Caco-2 (cell line): ENCODE results near the gene CD300A. TPM values are rescaled to one million over a fixed set of nuclear protein-coding genes. Genes with fewer than 3 reads are reported as not detected.

ENCODE experiments used
- Bru-seq: library from RNA; stranded (reverse); fragments of 400-500 nt; gene quantifications from one replicate; lab custom pipeline; 2021; lab: Mats Ljungman, UMichigan
- BruChase-seq, 2 experiments: library from RNA; stranded (reverse); fragments of 400-500 nt; gene quantifications; one replicate each; lab custom pipeline; 2021; lab: Mats Ljungman, UMichigan
- BruUV-seq: library from RNA; stranded (reverse); fragments of 400-500 nt; replicated peaks from 2 replicates; lab custom pipeline; 2021; lab: Mats Ljungman, UMichigan
- CTCF ChIA-PET: fragments of 300-600 bp; sonication (Branson Sonifier 250); formaldehyde crosslinking; loops from one replicate; lab custom pipeline; 2022; ENCODE audit warnings: antibody characterized with exemption; lab: Charles Lee
- POLR2A ChIA-PET: fragments of 300-600 bp; sonication (Branson Sonifier 250); formaldehyde crosslinking; loops from one replicate; lab custom pipeline; 2022; ENCODE audit warnings: antibody characterized with exemption; lab: Charles Lee
- DNase-seq, 2 experiments: peaks; one replicate each; pipeline versions ENCODE4 v3.0.0 to v3.0.0-alpha.2; 2020 to 2022
- H3K27me3 ChIP-seq: replicated peaks from 2 replicates; pipeline ENCODE4 v1.6.0; 2011; ENCODE audit warnings: low read length; ENCODE audit not compliant: control insufficient read depth, insufficient read depth
- H3K36me3 ChIP-seq: 2 replicates; pipeline ENCODE4 v1.5.1; 2011; ENCODE audit warnings: low read length; ENCODE audit not compliant: control insufficient read depth, insufficient read depth
- H3K4me1 ChIP-seq: fragments of 250-450 bp; sonication (Bioruptor Pico); 2 replicates; pipeline ENCODE4 v1.5.1; 2020; ENCODE audit warnings: mild to moderate bottlenecking
- H3K4me3 ChIP-seq: 2 replicates; pipeline ENCODE4 v1.5.1; 2011; ENCODE audit warnings: low read depth, mild to moderate bottlenecking, control low read depth, low read length
- H3K9me3 ChIP-seq: fragments of 250-450 bp; sonication (Bioruptor Pico); 2 replicates; pipeline ENCODE4 v1.5.1; 2020; ENCODE audit warnings: mild to moderate bottlenecking, moderate library complexity
- H3K27ac Mint-ChIP-seq: one replicate; pipeline ENCODE4 v1.8.0; 2022; ENCODE audit warnings: mixed read lengths; ENCODE audit not compliant: unreplicated experiment
- H3K27me3 Mint-ChIP-seq: one replicate; pipeline ENCODE4 v1.8.0; 2022; ENCODE audit warnings: mixed read lengths; ENCODE audit not compliant: insufficient read depth, unreplicated experiment
- H3K36me3 Mint-ChIP-seq: one replicate; pipeline ENCODE4 v1.8.0; 2022; ENCODE audit warnings: mild to moderate bottlenecking, mixed read lengths; ENCODE audit not compliant: insufficient read depth, unreplicated experiment
- H3K4me1 Mint-ChIP-seq: one replicate; pipeline ENCODE4 v1.8.0; 2022; ENCODE audit warnings: low read depth, mixed read lengths; ENCODE audit not compliant: unreplicated experiment
- H3K4me3 Mint-ChIP-seq: one replicate; pipeline ENCODE4 v1.8.0; 2022; ENCODE audit warnings: mild to moderate bottlenecking, moderate library complexity, mixed read lengths; ENCODE audit not compliant: unreplicated experiment
- H3K9me3 Mint-ChIP-seq: one replicate; pipeline ENCODE4 v1.8.0; 2022; ENCODE audit warnings: mixed read lengths; ENCODE audit not compliant: unreplicated experiment
- CTCF ChIP-seq, 2 experiments: fragments of 200-600 bp in 1 of 2; IDR thresholded peaks; 1 replicate in 1 of 2; 2 replicates in 1 of 2; pipeline versions ENCODE4 v1.5.1 to v1.8.0; 2011 to 2022; ENCODE audit warnings: antibody characterized with exemption in 1 of 2, control low read depth in 1 of 2, inconsistent platforms in 1 of 2, low read depth in 1 of 2, low read length in 1 of 2, mild to moderate bottlenecking in 1 of 2, moderate library complexity in 1 of 2; ENCODE audit not compliant: insufficient read depth in 1 of 2, severe bottlenecking in 1 of 2, unreplicated experiment in 1 of 2
- intact Hi-C: fragments of 100-400 bp; cut with micrococcal nuclease; formaldehyde crosslinking; loops from one replicate; pipeline ENCODE4 v1.10.0; 2022; ENCODE audit not compliant: unreplicated experiment
- long read RNA-seq: library from polyadenylated mRNA; stranded (forward); transcript quantifications from one replicate; pipeline ENCODE4 v2.0.0, GENCODE V29; 2022
- total RNA-seq: library from RNA; stranded (reverse); gene quantifications from 2 replicates; pipeline ENCODE4 v1.2.3, GENCODE V29; 2022

CD300A gene
- not detected in 2 replicates for total RNA-seq
- Bru-seq, nascent RNA = percentile 16 among the genes with signal in this experiment
- BruChase-seq, experiment 1, labeled RNA remaining after a 2-hour chase = percentile 5 among the genes with signal in this experiment
- BruChase-seq, experiment 2, labeled RNA remaining after a 6-hour chase = percentile 11 among the genes with signal in this experiment
- long read RNA-seq = 0 reads

GRCh38 chr17:74466111-74466827 is at the start of gene CD300A:
TSS of gene CD300A (plus strand) at chr17:74466634. CDS start at chr17:74466704, 70 bp downstream.
- no peak for DNase-seq
- H3K9me3 Mint-ChIP-seq = no peaks in the 10 kb centered on the region
- no peak within 1 kb of the TSS for H3K4me3 Mint-ChIP-seq
- H3K36me3 Mint-ChIP-seq = no peaks in the 10 kb centered on the region
- POLR2A ChIA-PET = no interaction called here
- no peaks in the 10 kb centered on the region for H3K4me1 Mint-ChIP-seq
- Histone ChIP-seq H3K4me1 (no peaks in the 10 kb centered on the region; the same call in 1 of the 2 replicates), H3K9me3 (no peaks in the 10 kb centered on the region), H3K27me3 (no peaks in the 10 kb centered on the region), H3K36me3 (no peaks in the 10 kb centered on the region), H3K4me3 (no peak within 1 kb of the TSS)
- no peak for TF ChIP-seq CTCF (IDR thresholded peaks at IDR 0.05; ENCODE audit: insufficient read depth in 1 of 2, low read depth in 1 of 2, low read length in 1 of 2, severe bottlenecking in 1 of 2, unreplicated experiment in 1 of 2)
- intact Hi-C loops = no loop called here
- peaks cover 4% of the 10 kb centered on the region for H3K27me3 Mint-ChIP-seq
- H3K27ac Mint-ChIP-seq = no peak within 1 kb of the TSS
- BruUV-seq = no TSS peak
- CTCF ChIA-PET = no interaction called here

- H3K4me3 Mint-ChIP-seq = no peak overlapping the region
- CTCF ChIA-PET = interaction anchor here (0.7 to 2.0 kb wide), 4 partner anchors 13 to 38 kb away, joined by 3 to 6 read pairs (median 4); no protein-coding TSS in a partner anchor
- peaks cover 14% of the 10 kb centered on the region for H3K36me3 Mint-ChIP-seq
- POLR2A ChIA-PET = interaction anchor here (0.7 kb wide), 1 partner anchor 13 kb away, joined by 3 read pairs; no protein-coding TSS in a partner anchor
- no peak overlapping the region for H3K4me3 ChIP-seq
- intact Hi-C loops = no loop called here
- no peak for TF ChIP-seq CTCF (IDR thresholded peaks at IDR 0.05; ENCODE audit: insufficient read depth in 1 of 2, low read depth in 1 of 2, low read length in 1 of 2, severe bottlenecking in 1 of 2, unreplicated experiment in 1 of 2)
- H3K27ac Mint-ChIP-seq = peak overlapping the region; percentile 73
- no peaks in the 10 kb centered on the region for H3K27me3 ChIP-seq
- DNase-seq = no peak
- H3K9me3 Mint-ChIP-seq = no peaks in the 10 kb centered on the region
- H3K27me3 Mint-ChIP-seq = no peaks in the 10 kb centered on the region
- H3K36me3 ChIP-seq = no peaks in the 10 kb centered on the region
- H3K4me1 Mint-ChIP-seq = peaks cover 30% of the 10 kb centered on the region
- H3K9me3 ChIP-seq = no peaks in the 10 kb centered on the region
- H3K4me1 ChIP-seq = peaks cover 48% of the 10 kb centered on the region
- BruUV-seq = no TSS peak
Measured at GRCh38 chr17:74417178-74418045, 49.0 kb upstream of the CD300A start.
